ENCODE data around the gene ROBO1. TPM values are rescaled to one million over a fixed set of nuclear protein-coding genes. Genes with fewer than 3 reads are reported as not detected.
A peak's percentile ranks its signal among the peaks of the same experiment; 100 is the strongest.

The ROBO1 gene
- total and polyA plus RNA-seq, 2 of the 13 experiments (the other 11 are each of a cell fraction or from before 2014, with no cell fraction given), result 52.2 to 71.0 TPM

DNA sequence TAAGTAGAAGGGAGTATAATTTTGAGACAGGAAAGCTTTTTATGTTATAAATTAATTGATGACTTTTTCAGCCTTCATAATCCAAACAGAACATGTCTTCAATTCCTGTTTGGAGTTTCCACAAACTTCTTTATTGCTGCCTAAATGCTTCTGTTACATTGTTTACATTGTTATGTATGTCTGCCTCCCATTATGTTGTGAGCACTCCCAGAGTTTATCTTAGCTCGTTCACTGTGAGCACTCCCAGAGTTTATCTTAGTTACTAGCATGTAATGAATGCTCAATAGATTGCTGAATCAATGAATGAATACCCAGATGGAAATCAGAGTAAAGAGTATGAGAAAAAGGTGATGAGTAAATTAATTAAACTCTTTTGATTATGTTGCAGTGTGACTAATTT is 1178.0 kb downstream of the ROBO1 start (continued):
- TF ChIP-seq ZNF879 (CRISPR knock-in tag; IDR thresholded peaks at IDR 0.05), result no peak
- no peak for TF ChIP-seq IKZF5 (CRISPR knock-in tag; IDR thresholded peaks at IDR 0.05)
- no peak for TF ChIP-seq RELA (CRISPR knock-in tag; IDR thresholded peaks at IDR 0.05)

DNA sequence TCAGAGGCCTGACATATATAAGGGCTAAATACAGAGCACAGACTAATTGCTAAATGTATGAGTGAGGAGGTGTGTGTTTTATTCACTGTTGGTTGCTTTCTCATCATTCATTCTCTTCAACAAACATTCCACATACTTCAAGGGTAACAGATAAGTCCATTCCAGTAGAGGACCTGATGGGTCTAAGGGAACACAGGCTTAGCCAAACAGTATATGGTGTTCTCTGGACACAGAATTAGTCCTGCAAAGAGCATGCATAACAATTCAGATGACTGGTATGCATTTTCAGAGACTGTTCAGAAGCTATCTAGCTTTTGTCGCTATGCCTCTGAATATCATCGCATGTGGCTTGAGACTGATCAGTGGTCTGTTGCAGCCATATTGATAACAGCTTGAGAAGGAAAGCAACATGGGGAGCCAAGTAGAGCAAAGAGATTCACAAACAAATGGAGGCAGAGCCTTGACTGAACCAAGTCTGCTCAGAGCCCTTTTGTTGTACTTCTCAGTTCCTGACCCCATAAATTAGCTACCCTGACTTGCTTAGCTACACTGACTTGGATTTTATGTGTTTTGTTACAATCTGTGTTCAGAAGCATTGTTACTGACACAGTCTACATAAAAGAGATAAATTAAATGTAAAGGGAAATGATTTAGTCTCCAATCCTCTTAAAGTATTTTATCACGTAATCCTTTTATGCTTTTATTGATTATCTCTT is 1178.7 kb downstream of the ROBO1 start:
- no peak for DNase-seq (ENCODE audit: low spot score)
- H3K79me2 ChIP-seq (ENCODE audit: insufficient read depth, low read length), result no peaks in the 10 kb centered on the region
- 84% methylated on average over 3 of the region's 3 CpGs for WGBS (ENCODE audit: low lambda C conversion rate)
- intact Hi-C loops (cut with micrococcal nuclease; ENCODE audit: unreplicated experiment) (no loop called here), in situ Hi-C loops (cut with HindIII; ENCODE audit: extremely low pct_ligation_motif_present, low pct_unique_long_range_greater_than_20kb) (no loop called here)
- TF ChIP-seq ZNF546 (CRISPR knock-in tag; conservative IDR thresholded peaks at IDR 0.05) (no peak), DRAP1 (CRISPR knock-in tag; IDR thresholded peaks at IDR 0.05) (no peak), CCDC6 (CRISPR knock-in tag; IDR thresholded peaks at IDR 0.05) (no peak), ZFP1 (CRISPR knock-in tag; IDR thresholded peaks at IDR 0.05) (no peak), NR2F6 (IDR thresholded peaks at IDR 0.05) (no peak), NR2F6 (CRISPR knock-in tag; IDR thresholded peaks at IDR 0.05) (no peak), KLF15 (CRISPR knock-in tag; IDR thresholded peaks at IDR 0.05; ENCODE audit: borderline replicate concordance) (no peak), ZNF383 (CRISPR knock-in tag; IDR thresholded peaks at IDR 0.05; ENCODE audit: borderline replicate concordance) (no peak), ZNF615 (CRISPR knock-in tag; IDR thresholded peaks at IDR 0.05; ENCODE audit: borderline replicate concordance) (no peak), ZSCAN25 (CRISPR knock-in tag; IDR thresholded peaks at IDR 0.05) (no peak), ZNF674 (CRISPR knock-in tag; IDR thresholded peaks at IDR 0.05; ENCODE audit: low read depth) (no peak), ZNF143 (CRISPR knock-in tag; IDR thresholded peaks at IDR 0.05) (no peak), GMEB1 (CRISPR knock-in tag; IDR thresholded peaks at IDR 0.05; ENCODE audit: borderline replicate concordance) (no peak), JDP2 (CRISPR knock-in tag; IDR thresholded peaks at IDR 0.05; ENCODE audit: borderline replicate concordance) (no peak), CEBPB (IDR thresholded peaks at IDR 0.05; ENCODE audit: borderline replicate concordance, low read depth, low read length) (no peak)
- ChIA-PET CTCF (ENCODE audit: low intra/inter-chr PET ratio, low total read pairs) (no interaction called here), POLR2A (no interaction called here)
- H3K4me2 ChIP-seq (ENCODE audit: low read depth, low read length), result no peak overlapping the region
- H2AFZ ChIP-seq (ENCODE audit: low read length), result no peak overlapping the region
- no peaks in the 10 kb centered on the region for H3K9me3 ChIP-seq (ENCODE audit: low read length)
- no peaks in the 10 kb centered on the region for H4K20me1 ChIP-seq (ENCODE audit: insufficient read depth, low read length)
- H3K4me3 ChIP-seq (replicated peaks in 1 of 3; ENCODE audit: insufficient read depth in 1 of 3, low read depth in 2 of 3, low read length in 3 of 3), result no peak overlapping the region
- FAIRE-seq, result no peak
- ATAC-seq, result peak; percentile 61
- no peak overlapping the region for H3K9ac ChIP-seq (ENCODE audit: insufficient read depth, low read depth, low read length)
- no TSS peak for BruUV-seq (replicated peaks)
- H3K36me3 ChIP-seq (replicated peaks in 1 of 2; ENCODE audit: control insufficient read depth in 1 of 2, insufficient read depth in 2 of 2, low read length in 2 of 2), result no peaks in the 10 kb centered on the region
- no peaks in the 10 kb centered on the region for H3K4me1 ChIP-seq (ENCODE audit: insufficient read depth, low read length)
- H3K27ac ChIP-seq (ENCODE audit: extremely low read length, insufficient read depth, low read length), result no peak overlapping the region
- no peaks in the 10 kb centered on the region for H3K27me3 ChIP-seq (ENCODE audit: control insufficient read depth in 1 of 2, insufficient read depth in 2 of 2, low read length in 2 of 2)
